ENCODE data around the gene TCFL5. TPM values are rescaled to one million over a fixed set of nuclear protein-coding genes. Genes with fewer than 3 reads are reported as not detected.

TCFL5 gene
- total RNA-seq, 1 experiment from 2014 or later: 23.0 TPM

DNA sequence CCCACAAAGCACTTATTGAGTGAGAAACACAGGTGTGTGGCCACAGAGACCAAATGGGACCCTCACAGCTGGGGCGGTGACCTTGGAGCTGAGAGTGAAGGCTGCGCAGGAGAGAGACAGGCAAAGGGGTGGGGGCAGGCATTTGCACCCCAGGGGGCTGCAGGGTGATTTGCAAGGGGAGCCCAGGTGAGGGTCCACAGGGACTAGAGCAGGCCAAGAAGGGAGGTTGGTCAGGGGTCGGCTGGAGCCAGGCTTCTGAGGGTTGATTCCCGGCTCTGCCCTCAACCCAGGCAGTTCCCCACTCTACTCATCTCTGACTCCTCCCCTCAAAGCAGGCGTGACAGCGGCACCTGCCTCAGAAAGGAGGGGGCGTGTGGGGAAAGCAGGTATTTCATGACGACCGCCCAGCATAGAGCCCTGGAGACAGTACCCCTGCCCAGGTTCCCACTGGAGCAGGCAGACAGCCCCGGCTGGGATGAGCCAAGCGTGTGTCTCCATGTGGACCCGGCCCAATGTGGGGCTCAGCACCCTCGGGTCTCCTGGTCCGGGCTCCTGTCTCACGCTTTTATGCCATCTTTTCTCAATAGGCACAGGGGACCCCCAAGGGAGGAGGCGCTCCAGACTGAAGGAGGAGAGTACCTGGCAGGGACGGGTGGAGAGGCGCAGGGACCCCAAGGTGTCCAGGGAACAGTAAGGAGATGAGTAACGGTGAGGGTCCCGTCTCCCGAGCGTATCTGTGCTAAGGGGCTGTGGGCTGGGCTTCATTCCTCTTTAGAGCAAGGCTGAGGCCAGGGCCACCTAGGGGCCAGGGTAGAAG, 68.5 kb downstream of the TCFL5 start:
- no peak for DNase-seq (ENCODE audit: low spot score)

DNA sequence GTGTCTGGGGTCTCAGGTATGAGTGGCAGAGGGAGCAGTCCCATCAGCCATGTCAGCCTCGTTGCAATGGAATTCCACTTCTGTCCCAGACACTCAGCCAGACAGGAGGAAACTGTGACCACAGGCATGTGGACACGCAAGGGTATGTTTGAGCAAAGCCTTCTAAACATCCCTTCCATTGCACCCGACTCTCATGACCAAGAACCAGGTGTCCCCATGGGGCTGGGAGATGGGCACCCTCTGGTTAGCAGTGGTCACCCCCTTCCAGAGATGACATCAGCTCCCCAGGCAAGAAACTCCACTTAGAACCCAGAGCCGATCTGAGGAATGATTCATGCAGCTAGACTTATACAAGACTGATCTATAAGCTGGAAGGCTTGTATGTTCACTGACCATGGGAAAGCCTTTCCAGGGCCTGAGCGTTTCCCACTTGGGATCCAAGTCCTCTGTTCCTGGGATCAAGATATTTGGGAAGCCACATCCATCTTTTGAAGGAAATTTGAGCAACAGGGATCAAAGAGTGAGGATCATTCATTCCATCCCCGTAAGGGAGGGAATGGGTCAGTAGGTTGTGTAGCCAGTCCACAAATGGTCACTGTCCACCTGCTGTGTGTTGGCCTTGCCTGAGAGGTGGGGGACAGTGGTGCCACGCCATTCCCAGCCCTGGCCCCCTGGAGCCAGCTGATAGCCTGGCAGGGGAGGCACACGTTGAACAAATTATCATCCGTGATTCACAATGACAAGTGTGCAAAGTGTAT, 69.3 kb downstream of the TCFL5 start:
- DNase-seq (ENCODE audit: low spot score): no peak
- in situ Hi-C loops (cut with HindIII; ENCODE audit: low sequenced_read_pairs): no loop called here

More for the DNA sequence above, 68.5 kb downstream of the TCFL5 start:
- in situ Hi-C loops (cut with HindIII; ENCODE audit: low sequenced_read_pairs): no loop called here

DNA sequence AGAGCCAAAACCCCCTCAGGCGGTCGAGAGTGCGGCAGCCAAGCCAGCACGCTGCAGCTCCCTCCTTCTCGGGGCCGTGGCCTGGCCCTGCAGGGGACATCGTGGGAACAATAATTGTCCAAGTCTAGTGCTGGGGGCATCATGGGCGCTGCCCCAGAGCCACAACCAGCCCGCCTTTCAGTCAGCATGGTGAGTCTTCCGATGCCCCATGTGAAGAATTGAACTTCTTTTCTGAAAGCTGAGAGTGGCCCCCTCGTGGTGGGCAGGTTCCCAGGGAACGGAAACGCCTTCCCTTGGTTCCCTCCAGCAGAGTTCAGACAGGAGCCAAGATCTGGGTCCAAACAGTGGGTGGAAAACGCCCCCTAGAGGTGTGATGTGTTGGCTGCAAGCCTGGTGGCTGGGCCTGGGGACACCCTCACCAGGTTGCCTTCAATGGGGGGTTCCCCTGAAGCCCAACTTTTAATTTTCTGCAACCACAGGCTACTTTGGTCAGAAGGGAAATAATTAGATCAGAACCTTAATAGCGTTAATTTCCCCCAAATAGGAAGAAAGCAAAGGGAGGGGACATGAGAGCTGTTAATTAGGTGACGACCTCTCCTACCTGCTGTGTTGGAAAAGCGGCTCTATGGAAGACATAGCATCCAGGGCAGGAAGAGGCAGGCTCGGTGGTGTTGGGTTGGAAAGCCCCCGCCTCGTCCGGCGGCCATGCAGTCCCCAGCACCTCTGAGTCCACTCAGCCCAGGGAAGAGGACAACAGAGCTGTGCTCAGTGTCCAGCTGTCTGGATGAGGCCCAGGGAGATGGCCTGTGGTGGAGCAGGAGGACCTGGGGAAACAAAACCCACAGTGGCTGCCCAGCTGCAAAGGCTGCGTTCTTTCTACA, 70.1 kb downstream of the TCFL5 start:
- peak; percentile 84 for DNase-seq (ENCODE audit: low spot score)
- in situ Hi-C loops (cut with HindIII; ENCODE audit: low sequenced_read_pairs): no loop called here

Other genes with a start within 250 kb of the TCFL5 start
- 9.2 and 10.3 TPM in 2 replicates for gene SLCO4A1, start 219.3 kb downstream of the TCFL5 start, total RNA-seq (2014; rRNA removed; shearing (Covaris generic))
- not detected in 2 replicates for gene NTSR1, start 153.0 kb downstream of the TCFL5 start, total RNA-seq (2014; rRNA removed; shearing (Covaris generic))
- 25.2 and 33.6 TPM in 2 replicates for gene MRGBP, start 65.3 kb downstream of the TCFL5 start, total RNA-seq (2014; rRNA removed; shearing (Covaris generic))
- 43.9 and 45.6 TPM in 2 replicates for gene OGFR, start 57.0 kb downstream of the TCFL5 start, total RNA-seq (2014; rRNA removed; shearing (Covaris generic))
- 8.6 TPM in 2 replicates for gene COL9A3, start 44.8 kb downstream of the TCFL5 start, total RNA-seq (2014; rRNA removed; shearing (Covaris generic))
- gene DIDO1, start 64.7 kb upstream of the TCFL5 start, total RNA-seq (2014; rRNA removed; shearing (Covaris generic)): 24.3 and 36.5 TPM in 2 replicates
- 41.0 and 49.2 TPM in 2 replicates for gene GID8, start 76.3 kb upstream of the TCFL5 start, total RNA-seq (2014; rRNA removed; shearing (Covaris generic))
- 1.2 TPM in 1 of 2 replicates, not detected in the other for gene SLC17A9, start 90.9 kb upstream of the TCFL5 start, total RNA-seq (2014; rRNA removed; shearing (Covaris generic))
- not detected in 2 replicates for gene BHLHE23, start 145.1 kb upstream of the TCFL5 start, total RNA-seq (2014; rRNA removed; shearing (Covaris generic))